Fibroblast of villous mesenchyme (primary cell): ENCODE data around the gene LRRK1. TPM values are rescaled to one million over a fixed set of nuclear protein-coding genes. Genes with fewer than 3 reads are reported as not detected.
A peak's percentile ranks its signal among the peaks of the same experiment; 100 is the strongest.

ENCODE experiments used
- DNase-seq: peaks from one replicate; pipeline ENCODE4 v3.0.0-alpha.2; 2010; ENCODE audit warnings: low read depth
- H3K4me3 ChIP-seq: 2 replicates; pipeline ENCODE4 v1.5.1; 2011; ENCODE audit warnings: low read depth, mild to moderate bottlenecking, low read length
- total RNA-seq: library from RNA; depleted of rRNA; stranded (reverse); fragments of >200 nt; gene quantifications from 2 replicates; pipeline ENCODE4 v1.2.3, GENCODE V29; 2012
- TF ChIP-seq, protein P1 (sequence below): IDR thresholded peaks from 2 replicates; pipeline ENCODE4 v1.5.1; 2012; ENCODE audit warnings: low read depth, mild to moderate bottlenecking, low read length; ENCODE audit not compliant: insufficient read depth

Gene LRRK1
- total RNA-seq, 1 donor: 10.8 TPM

DNA sequence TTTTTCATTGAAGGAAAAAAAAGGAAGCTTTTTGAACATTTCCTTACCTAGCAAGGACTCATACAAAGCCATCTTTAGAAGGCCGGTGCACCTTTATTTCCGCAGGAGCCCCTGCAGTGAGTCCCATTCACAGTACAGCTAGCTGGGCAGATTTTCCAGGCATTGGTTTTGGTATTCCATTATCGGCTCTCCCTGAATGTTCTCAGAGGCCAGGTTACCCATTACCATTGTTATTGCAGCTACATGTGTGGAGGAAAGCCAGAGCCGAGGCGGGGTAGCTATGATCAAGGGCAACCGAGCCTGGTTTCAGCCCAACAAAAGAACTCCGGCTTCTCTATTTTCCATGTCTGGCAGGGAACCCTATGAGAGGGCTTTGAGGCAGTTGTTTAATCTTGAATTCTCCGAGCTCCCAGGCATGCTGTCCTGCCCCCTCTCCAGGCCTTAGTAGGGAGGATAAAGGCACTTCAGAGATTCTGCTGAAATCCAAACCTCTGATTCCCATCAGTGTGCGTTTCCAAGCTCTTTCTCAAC is 100.3 kb downstream of the LRRK1 start:
- no peak overlapping the region for H3K4me3 ChIP-seq
- TF ChIP-seq, protein P1, sequence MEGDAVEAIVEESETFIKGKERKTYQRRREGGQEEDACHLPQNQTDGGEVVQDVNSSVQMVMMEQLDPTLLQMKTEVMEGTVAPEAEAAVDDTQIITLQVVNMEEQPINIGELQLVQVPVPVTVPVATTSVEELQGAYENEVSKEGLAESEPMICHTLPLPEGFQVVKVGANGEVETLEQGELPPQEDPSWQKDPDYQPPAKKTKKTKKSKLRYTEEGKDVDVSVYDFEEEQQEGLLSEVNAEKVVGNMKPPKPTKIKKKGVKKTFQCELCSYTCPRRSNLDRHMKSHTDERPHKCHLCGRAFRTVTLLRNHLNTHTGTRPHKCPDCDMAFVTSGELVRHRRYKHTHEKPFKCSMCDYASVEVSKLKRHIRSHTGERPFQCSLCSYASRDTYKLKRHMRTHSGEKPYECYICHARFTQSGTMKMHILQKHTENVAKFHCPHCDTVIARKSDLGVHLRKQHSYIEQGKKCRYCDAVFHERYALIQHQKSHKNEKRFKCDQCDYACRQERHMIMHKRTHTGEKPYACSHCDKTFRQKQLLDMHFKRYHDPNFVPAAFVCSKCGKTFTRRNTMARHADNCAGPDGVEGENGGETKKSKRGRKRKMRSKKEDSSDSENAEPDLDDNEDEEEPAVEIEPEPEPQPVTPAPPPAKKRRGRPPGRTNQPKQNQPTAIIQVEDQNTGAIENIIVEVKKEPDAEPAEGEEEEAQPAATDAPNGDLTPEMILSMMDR: no peak

DNA sequence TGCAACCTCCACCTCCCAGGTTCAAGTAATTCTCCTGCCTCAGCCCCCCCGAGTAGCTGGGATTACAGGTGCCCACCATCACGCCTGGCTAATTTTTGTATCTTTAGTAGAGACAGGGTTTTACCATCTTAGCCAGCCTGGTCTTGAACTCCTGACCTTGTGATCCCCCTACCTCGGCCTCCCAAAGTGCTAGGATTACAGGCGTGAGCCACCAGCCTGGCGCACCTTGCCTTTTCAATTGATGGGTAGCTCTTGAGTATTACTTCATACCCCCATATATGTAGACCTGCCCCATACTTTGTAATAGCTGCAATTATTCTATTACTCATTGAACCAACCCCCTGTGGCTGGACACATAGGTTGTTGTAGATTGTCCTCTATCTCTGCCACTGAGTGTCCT is 101.3 kb downstream of the LRRK1 start:
- no peak overlapping the region for H3K4me3 ChIP-seq
- TF ChIP-seq, protein P1: no peak
- DNase-seq: no peak

More for the DNA sequence above, 100.3 kb downstream of the LRRK1 start:
- DNase-seq: no peak

DNA sequence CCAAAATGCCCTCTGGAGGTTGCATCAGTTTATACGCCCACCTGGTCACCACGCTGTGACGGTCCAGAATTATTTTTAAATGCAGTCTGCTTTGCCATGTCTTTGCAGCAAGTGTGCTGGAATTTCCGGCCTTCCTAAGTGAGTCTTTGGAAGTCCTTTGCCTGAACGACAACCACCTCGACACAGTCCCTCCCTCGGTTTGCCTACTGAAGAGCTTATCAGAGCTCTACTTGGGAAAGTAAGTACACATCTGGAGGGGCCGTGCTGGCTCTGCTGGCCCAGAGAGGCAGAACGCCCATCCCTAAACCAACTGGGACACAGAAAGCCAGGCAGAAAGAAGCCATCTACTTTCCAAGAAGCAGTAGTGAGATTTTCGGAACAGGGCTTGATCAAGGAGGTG is 101.8 kb downstream of the LRRK1 start:
- TF ChIP-seq, protein P1: no peak
- DNase-seq: no peak
- no peak overlapping the region for H3K4me3 ChIP-seq

DNA sequence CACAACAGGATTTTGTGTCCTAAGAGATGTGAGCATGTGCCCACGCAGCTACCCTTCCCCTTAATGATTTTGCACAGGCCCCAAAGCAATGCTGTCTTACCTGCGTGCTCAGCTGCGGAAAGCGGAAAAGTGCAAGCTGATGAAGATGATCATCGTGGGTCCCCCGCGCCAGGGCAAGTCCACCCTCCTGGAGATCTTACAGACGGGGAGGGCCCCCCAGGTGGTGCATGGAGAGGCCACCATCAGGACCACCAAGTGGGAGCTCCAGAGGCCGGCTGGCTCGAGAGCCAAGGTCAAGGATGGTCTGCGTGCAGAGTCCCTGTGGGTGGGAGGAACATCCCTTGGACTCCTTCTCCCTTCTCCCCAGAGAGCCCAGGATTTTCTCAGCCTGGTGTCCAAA is 103.1 kb downstream of the LRRK1 start:
- no peak for DNase-seq
- TF ChIP-seq, protein P1: no peak
- no peak overlapping the region for H3K4me3 ChIP-seq

DNA sequence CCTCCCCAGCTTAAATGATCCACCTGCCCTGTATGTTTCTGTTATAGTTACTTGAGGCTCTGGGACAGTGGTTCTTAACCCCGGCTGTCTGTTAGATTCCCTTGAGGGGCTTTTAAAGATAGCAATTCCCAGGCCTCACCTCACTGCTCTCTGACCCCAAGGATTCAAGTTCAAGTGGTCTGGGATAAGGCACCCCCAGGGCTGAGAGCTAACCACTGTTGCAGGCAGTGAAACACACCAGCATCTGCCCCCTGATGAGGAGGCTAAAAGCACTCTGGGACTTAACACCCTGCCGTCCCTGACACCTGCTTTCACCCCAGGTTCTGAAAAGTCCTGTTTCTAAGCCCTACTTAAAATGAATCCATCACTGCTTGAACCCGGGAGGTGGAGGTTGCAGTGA is 103.7 kb downstream of the LRRK1 start:
- no peak for DNase-seq
- no peak overlapping the region for H3K4me3 ChIP-seq
- TF ChIP-seq, protein P1: no peak

DNA sequence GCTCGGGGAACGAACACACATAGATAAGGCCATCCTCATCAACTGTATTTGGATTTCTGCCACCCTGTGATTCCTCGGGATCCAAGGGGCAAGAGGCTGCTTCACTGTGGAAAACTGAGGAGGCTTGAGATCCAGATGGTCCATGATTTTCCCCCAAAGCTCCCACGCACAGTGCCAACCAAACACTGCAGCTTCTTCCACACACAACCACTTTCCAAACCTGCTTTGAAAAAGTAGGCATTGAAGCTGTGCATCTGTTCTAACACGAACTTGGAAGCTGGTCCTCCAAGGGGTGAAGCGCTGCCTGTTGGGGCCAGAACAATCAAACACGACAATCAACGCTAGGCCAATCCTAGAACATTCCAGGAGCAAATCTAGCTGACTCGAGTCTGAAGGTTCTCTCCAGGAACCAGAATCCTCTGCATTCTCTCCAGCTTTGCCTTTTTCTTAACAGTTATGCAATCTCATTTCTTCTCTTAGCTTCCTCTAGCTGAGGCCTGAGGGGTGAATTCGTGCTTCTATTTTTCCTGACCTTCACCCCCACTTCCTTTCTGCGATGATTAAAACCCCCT is 104.4 kb downstream of the LRRK1 start:
- no peak overlapping the region for H3K4me3 ChIP-seq
- peak; percentile 4 for DNase-seq
- TF ChIP-seq, protein P1: no peak
